C4-2B (cell line): ENCODE data around the gene TMEM145.

ENCODE experiments used
- ZFX ChIP-seq: fragments of 450-650 bp; IDR thresholded peaks from 2 replicates; pipeline ENCODE4 v1.6.1; 2017
- TF ChIP-seq, protein P1 (sequence below): fragments of 450-650 bp; conservative IDR thresholded peaks from 2 replicates; pipeline ENCODE4 v1.5.1; 2017; ENCODE audit warnings: mild to moderate bottlenecking

DNA sequence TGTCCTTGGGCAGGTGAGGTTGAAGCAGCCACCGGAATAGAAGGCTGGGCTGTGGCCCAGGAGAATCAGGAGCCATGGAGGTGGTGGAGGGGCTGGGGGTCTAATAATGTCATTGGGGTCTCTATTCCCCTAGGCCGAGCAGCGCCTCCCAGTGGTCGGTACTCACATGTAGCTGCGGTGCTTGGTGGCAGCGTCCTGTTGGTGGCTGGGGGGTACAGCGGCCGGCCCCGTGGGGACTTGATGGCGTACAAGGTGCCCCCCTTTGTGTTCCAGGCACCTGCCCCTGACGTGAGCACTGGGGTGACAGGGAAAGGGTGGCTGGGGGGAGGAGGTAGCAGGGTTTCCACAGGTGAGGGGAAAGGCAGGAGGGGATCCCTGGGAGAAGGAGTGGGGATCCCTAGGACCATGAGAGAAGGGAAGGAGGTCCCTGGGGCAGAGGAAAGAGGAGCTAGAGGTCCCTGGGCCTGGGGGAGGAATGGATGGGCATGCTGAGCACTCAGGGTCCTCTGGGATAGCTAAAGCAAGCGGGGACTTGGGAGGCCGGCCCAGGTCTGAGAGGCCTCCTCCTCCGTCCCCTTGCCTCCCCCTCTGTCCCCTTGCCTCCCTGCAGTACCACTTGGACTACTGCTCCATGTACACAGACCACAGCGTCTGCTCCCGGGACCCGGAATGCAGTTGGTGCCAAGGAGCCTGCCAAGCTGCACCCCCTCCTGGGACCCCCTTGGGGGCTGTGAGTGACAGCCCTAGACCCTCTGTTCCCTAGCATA lies 30.4 kb downstream of the TMEM145 start:
- TF ChIP-seq, protein P1, sequence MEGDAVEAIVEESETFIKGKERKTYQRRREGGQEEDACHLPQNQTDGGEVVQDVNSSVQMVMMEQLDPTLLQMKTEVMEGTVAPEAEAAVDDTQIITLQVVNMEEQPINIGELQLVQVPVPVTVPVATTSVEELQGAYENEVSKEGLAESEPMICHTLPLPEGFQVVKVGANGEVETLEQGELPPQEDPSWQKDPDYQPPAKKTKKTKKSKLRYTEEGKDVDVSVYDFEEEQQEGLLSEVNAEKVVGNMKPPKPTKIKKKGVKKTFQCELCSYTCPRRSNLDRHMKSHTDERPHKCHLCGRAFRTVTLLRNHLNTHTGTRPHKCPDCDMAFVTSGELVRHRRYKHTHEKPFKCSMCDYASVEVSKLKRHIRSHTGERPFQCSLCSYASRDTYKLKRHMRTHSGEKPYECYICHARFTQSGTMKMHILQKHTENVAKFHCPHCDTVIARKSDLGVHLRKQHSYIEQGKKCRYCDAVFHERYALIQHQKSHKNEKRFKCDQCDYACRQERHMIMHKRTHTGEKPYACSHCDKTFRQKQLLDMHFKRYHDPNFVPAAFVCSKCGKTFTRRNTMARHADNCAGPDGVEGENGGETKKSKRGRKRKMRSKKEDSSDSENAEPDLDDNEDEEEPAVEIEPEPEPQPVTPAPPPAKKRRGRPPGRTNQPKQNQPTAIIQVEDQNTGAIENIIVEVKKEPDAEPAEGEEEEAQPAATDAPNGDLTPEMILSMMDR, result no peak
- no peak for TF ChIP-seq ZFX
